ENCODE results near the gene MKRN1. TPM values are rescaled to one million over a fixed set of nuclear protein-coding genes. Genes with fewer than 3 reads are reported as not detected.

Gene MKRN1
- total and polyA plus RNA-seq, 2 of the 4 experiments (the other 2 are of a cell fraction), result 47.2 to 83.0 TPM

DNA sequence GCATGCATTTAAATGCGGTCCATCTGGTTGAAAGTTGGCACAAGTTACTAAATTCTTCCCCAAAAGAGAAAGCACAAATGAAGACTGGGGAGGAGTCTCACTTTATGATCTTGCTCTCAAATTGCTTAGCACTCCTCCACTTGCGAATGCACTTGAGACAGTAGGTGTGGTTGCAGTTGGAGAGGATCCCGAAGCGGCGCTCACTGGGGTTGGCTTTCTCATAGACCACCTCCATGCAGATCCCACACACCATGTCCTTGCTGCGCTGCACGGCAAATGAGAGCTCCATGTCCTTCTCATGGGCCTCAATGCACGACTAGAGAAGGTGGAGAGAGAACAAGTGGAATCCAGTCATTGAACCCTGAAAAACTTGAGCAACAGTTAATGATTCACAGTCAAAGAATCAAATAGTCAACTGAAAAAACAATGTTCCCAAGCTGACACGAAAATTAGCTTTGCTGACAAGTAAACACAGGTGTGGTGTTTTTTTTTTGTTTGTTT, 22.7 kb downstream of the MKRN1 start:
- POLR2A ChIA-PET (ENCODE audit: unreplicated experiment), result no interaction called here

More for the DNA sequence above, 22.7 kb downstream of the MKRN1 start:
- H3K14ac ChIP-seq (replicated peaks; ENCODE audit: low read depth, low read length), result no peak overlapping the region
- H3K4me1 ChIP-seq (ENCODE audit: control insufficient read depth, insufficient read depth, low read length), result no peaks in the 10 kb centered on the region
- no peak overlapping the region for H3K4ac ChIP-seq (ENCODE audit: low read depth, low read length)
- no peak overlapping the region for H3K9ac ChIP-seq (ENCODE audit: low read depth, low read length)
- ATAC-seq (ENCODE audit: low read depth) (no peak), DNase-seq (no peak)
- H2AK9ac ChIP-seq (replicated peaks; ENCODE audit: low read depth, low read length, poor library complexity), result no peak overlapping the region
- H3K4me2 ChIP-seq (ENCODE audit: low read depth, low read length), result no peak overlapping the region
- H4K8ac ChIP-seq (ENCODE audit: low read depth in 2 of 2, low read length in 2 of 2), result no peak overlapping the region
- H2BK15ac ChIP-seq (ENCODE audit: low read depth, low read length), result no peak overlapping the region
- no peak for TF ChIP-seq NFE2L2 (IDR thresholded peaks at IDR 0.05; ENCODE audit: low read depth, low read length)
- TF ChIP-seq, protein P1, sequence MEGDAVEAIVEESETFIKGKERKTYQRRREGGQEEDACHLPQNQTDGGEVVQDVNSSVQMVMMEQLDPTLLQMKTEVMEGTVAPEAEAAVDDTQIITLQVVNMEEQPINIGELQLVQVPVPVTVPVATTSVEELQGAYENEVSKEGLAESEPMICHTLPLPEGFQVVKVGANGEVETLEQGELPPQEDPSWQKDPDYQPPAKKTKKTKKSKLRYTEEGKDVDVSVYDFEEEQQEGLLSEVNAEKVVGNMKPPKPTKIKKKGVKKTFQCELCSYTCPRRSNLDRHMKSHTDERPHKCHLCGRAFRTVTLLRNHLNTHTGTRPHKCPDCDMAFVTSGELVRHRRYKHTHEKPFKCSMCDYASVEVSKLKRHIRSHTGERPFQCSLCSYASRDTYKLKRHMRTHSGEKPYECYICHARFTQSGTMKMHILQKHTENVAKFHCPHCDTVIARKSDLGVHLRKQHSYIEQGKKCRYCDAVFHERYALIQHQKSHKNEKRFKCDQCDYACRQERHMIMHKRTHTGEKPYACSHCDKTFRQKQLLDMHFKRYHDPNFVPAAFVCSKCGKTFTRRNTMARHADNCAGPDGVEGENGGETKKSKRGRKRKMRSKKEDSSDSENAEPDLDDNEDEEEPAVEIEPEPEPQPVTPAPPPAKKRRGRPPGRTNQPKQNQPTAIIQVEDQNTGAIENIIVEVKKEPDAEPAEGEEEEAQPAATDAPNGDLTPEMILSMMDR (conservative IDR thresholded peaks at IDR 0.05; ENCODE audit: low read depth, low read length), result no peak
- no peaks in the 10 kb centered on the region; the same call in 1 of the 2 replicates for H4K20me1 ChIP-seq (ENCODE audit: insufficient read depth, low read length)
- H3K27me3 ChIP-seq (ENCODE audit: control insufficient read depth, insufficient read depth, low read length), result no peaks in the 10 kb centered on the region
- no peaks in the 10 kb centered on the region for H3K9me3 ChIP-seq (ENCODE audit: control insufficient read depth, insufficient read depth, low read length)
- in situ Hi-C loops (cut with MboI; ENCODE audit: low sequenced_read_pairs) (no loop called here), intact Hi-C loops (cut with micrococcal nuclease) (no loop called here), dilution Hi-C loops (cut with HindIII; ENCODE audit: low sequenced_read_pairs, unreplicated experiment) (no loop called here)
- peaks cover 49% of the 10 kb centered on the region for H3K36me3 ChIP-seq (ENCODE audit: control insufficient read depth, insufficient read depth, low read length)
- H2BK5ac ChIP-seq (ENCODE audit: low read depth, low read length, poor library complexity, severe bottlenecking), result no peak overlapping the region
- no peak overlapping the region for H3K27ac ChIP-seq (ENCODE audit: insufficient read depth, low read length)
- no CpG with 5 or more reads among the region's 9 CpGs for WGBS, 2 experiments (ENCODE audit: extremely low coverage in 2 of 2, insufficient read length in 1 of 2)
- peaks cover 20 to 27% of the 10 kb centered on the region in 2 experiments; a peak in 2 of 4 replicates for H3K79me1 ChIP-seq (ENCODE audit: low read depth in 1 of 2, low read length in 2 of 2)
- no peak overlapping the region for H3K56ac ChIP-seq (ENCODE audit: extremely low read depth, insufficient read depth, low read length)
- H4K5ac ChIP-seq (ENCODE audit: low read depth, low read length), result no peak overlapping the region
- H2BK120ac ChIP-seq (ENCODE audit: low read depth, low read length), result no peak overlapping the region
- no TSS peak for BruUV-seq (replicated peaks)
- no peak overlapping the region for H2BK20ac ChIP-seq (ENCODE audit: low read depth, low read length)
- CTCF ChIA-PET, result interaction anchor here (0.8 kb wide), 1 partner anchor 196 kb away, joined by 3 read pairs; no protein-coding TSS in a partner anchor
- peaks cover 3% of the 10 kb centered on the region; the same call in 1 of the 2 replicates for H3K9me1 ChIP-seq (ENCODE audit: insufficient read depth, low read length)
- no peak overlapping the region for H3K23ac ChIP-seq (ENCODE audit: low read depth, low read length)
- H2AFZ ChIP-seq (replicated peaks; ENCODE audit: low read length, poor library complexity), result no peak overlapping the region
- H2AK5ac ChIP-seq (ENCODE audit: low read depth, low read length), result no peak overlapping the region
- H4K91ac ChIP-seq (ENCODE audit: insufficient read depth, low read depth, low read length), result no peak overlapping the region
- H3K4me3 ChIP-seq (ENCODE audit: insufficient read depth, low read depth, low read length), result no peak overlapping the region
- no peak overlapping the region for H3K18ac ChIP-seq (ENCODE audit: low read depth, low read length)

Measured in IMR-90 (cell line).